HG03097 (cell line): ENCODE results near the gene TSTD1.
"Not testable (repeated sequence)": the region's sequence is repeated elsewhere in the genome, so short reads cannot be mapped to it uniquely, and the experiment has no call there.

Experiments used
- ATAC-seq: cut with Tn5 transposase; IDR thresholded peaks from one replicate; pipeline ENCODE4 v1.9.1; 2021; ENCODE audit not compliant: unreplicated experiment, low FRiP score

The TSTD1 gene

GRCh38 chr1:161039546-161039945, 782 bp upstream of the TSTD1 start:
- ATAC-seq: no peak

DNA sequence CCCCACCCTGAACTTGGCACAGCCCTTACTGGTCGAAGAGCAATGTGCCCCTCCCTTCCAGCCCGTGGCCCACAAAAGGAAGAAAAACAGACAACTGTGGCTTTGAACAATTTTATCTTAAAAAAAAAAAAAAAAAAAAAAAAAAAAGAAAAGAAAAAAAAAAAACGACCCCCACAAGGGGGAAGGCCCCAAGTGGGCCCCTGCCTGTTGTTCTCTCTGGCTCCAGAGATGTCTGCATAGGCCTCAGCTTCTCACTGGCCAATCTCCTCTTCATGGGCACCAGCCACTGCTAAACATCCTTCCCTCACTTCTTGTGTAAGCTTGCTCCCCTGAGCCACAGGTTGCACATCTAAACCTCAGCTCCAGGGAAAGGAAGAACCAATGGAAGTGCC, 386 bp upstream of the TSTD1 start:
- ATAC-seq: no peak

DNA sequence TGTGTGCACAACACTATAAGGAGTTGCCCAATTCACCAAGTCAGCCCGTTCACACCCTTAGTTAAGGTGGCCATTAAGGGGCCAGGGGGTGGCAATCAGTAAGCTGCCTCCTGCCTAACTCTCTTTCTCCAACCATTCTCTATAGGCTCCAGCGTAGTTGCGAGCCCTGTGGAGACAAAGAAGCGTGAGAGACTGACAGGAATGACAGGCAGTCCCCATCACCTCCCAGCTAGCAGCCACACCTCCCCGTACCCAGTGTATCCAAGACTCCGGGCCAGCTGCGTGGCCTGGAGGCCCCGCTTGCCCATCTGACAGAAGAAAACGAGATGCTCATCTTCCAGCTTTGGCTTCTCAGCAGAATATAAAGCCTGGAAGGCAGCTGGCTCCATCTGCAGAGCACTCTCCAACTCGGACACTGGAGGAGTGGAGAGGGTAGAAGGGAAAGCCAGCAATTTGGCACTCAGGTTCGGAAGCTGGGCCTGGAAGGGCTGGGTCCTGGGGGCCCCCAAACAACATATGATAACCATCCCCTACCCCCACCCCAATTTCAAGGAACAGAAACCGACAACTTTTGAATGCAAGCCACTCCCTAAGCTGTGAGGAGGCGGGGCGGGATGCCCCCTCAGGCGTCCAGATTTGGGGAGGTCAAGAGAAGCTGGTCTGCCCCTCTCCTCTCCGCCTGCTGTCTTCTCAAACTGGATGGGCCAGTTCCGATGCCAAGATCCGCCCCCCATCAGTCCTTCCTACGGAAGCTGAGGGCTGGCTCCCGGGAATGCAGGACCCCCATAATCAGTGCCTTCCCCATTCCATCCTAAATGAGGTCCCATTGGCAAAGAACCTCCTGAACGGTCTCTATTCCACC, 872 bp downstream of the TSTD1 start:
- no peak for ATAC-seq

DNA sequence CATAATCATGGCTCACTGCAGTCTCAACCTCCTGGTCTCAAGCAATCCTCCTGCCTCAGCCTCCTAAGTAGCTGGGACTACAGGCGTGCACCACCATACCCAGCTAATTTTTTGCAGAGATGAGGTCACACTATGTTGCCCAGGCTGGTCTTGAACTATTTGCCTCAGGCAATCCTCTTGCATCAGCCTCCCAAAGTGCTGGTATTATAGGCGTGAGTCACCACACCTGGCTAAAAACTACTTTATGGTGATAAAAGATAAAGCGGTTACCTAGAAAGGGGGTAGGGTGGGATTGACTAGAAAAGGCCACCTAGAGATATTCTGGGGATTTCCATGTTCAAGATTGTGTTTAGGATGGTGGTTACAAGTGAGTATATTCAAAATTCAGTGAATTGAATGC, 5.0 kb downstream of the TSTD1 start:
- no peak for ATAC-seq

DNA sequence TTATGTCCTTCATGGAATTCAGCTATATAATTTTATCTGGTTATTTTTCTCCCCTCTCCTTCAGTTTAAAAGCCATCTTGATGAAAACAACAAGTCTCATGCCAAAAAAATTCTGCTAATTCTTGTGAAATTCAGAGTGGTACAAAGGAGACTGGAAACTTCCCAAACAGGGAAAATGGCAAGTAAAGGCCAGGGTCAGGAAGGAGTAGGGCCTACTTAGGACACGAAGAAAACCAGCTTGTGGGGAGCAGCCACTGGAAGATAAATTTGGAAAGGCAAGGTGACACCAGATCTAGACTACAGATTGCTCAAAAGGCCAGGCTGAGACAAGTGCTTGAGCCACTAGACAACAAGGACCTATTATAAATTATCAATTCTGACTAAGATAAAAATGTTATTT, 6.4 kb downstream of the TSTD1 start:
- ATAC-seq: no peak

DNA sequence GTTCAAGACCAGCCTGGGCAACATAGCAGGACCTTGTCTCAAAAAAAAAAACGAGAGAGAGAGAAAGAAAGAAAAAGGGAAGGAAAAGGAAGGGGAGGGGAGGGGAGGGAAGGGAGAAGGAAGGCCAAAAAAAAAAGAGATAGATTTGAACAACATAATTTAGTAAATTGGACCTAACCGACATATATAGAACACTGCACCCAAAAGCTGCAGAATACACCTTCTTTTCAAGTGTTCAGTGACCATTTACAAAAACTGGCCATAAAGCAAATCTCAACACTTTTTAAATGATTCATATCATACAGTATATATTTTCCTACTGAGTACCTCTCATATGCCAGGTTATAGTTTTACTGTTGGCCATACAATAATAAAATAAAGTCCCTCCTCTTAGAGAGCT, 6.9 kb downstream of the TSTD1 start:
- no peak for ATAC-seq

DNA sequence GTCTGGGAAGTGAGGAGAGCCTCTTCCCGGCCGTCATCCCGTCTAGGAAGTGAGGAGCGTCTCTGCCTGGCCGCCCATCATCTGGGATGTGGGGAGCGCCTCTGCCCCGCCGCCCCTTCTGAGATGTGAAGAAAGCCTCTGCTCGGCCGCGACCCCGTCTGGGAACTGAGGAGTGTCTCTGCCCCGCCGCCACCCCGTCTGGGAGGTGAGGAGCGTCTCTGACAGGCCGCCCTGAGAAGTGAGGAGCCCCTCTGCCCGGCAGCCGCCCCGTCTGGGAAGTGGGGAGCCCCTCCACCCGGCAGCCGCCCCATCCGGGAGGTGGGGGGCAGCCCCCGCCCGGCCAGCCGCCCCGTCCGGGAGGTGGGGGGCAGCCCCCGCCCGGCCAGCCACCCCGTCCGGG, 9.3 kb downstream of the TSTD1 start:
- ATAC-seq: not testable (repeated sequence)

GRCh38 chr1:161026954-161027353, 11.8 kb downstream of the TSTD1 start:
- not testable (repeated sequence) for ATAC-seq

DNA sequence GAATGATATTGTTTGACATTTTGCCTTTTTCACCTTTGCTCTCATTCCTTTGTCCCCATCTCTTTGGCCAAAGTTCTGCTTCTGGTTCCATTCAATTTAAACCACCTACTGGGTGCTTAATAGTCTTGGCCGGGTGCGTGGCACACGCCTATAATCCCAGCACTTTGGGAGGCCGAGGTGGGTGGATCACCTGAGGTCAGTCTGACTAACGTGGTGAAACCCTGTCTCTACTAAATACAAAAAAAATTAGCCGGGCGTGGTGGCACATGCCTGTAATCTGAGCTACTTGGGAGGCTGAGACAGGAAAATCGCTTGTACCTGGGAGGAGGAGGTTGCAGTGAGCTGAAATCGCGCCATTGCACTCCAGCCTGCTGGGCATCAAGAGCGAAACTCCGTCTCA, 16.3 kb downstream of the TSTD1 start:
- not testable (repeated sequence) for ATAC-seq

DNA sequence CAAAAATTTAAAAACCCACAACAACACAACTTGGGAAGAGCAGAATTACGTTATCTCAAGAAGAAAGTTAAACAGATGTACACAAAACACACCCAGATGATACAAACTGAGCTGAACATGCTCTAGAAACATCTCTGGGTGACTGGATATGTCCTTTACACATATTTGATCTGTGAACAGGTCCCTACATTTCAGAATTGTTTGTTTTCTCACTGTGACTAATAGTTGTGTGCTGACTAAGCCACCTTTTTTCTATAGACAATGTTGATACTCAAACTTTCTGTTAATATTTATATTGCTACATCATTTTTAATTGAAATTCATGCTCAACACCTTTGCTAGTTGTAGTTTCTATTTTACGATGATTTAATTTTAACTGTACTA, 16.8 kb downstream of the TSTD1 start:
- no peak for ATAC-seq

DNA sequence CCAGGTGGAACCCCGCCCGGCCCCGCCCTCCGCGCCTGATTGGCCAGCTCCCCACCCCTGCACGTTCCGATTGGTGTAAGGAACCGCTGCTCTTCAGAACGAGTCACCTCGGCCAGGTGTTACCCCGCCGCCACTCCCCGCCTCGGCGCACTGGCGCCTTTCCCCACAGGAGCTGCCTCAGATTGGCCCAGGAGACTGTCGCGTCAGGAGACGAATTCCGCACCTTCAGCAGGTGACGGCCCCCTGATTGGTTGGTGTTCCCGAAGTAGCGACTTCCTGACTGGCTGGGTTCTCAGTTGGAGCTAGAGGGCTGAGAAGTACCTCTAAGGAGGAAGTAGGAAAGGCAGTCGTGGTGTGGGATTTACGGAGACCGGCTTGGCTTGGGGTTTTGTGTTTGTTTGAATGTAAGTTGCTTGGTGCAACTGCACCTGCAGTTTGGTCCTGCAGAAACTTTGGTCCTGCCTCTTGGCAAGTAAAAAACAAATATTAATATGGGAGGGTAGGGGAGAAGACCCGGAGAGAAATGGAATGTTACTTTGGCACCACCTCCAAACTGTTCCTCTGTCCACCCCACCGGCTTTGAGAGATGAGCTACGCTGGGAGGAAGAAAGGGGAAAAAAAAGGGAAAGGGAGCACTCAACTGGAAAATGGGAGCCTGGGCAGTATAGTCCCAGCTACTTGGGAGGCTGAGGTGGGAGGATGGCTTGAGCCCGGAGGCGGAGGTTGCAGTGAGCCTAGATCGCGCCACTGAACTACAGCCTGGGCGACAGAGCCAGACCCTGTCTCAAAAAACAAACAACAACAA, 17.4 kb downstream of the TSTD1 start:
- ATAC-seq: peak; percentile 68

GRCh38 chr1:161020509-161021164, 18.1 kb downstream of the TSTD1 start, which contains the start of gene F11R:
F11R (minus strand) TSS chr1:161021152; CDS start chr1:161021073, 79 bp downstream.
- ATAC-seq: peak; percentile 31

DNA sequence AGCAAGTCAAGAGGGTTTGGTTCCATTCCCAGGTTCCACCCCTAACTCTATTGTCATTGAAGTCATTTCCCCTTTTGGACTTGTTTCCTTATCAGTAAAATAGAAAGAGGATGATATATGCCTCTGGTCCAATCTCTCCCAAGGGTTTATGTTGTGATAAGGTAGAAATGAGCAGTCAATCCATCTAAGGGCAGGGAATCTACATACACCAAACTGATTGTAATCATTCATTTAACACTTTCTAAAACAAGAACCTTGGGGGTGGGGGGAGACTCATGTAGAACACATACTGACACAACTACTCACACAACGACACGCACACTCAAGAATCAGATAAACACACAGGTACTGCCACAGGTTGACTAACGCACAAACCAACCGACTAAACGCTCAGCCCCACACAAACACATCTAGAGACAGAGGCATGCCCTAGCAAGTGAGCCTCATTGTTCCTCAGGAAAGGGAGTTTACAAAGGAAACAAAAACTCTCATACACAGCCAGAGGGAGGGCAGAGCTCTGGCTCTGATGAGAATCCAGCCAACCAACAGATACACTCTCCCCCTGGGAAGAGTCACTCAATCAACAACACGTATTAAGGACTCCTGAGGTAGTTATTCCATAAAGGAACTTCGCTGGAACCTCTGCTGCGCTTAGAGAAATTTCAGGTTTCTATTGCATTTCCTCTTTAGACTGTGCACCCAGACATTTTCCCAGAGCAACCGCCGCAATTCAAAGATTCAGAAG, 18.8 kb downstream of the TSTD1 start:
- ATAC-seq: no peak

DNA sequence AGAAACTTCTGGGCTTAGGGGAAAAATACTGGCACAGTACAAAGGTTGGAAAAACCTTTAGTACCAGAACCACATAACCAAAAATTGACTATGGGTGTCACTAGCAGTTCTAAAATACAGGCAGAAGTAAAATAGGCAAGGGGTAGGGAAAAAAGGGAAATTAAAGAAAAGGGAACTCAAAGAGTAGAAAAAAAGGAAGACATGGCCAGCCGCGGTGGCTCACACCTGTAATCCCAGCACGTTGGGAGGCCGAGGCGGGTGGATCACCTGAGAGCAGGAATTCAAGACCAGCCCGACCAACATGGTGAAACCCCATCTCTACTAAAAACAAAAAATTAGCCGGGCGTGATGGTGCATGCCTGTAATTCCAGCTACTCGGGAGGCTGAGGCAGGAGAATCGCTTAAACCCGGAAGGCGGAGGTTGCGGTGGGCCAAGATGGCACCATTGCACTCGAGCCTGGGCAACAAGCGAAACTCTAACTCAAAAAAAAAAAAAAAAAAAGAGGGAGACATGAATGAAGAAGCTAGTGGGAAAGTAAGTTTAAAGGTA, 19.6 kb downstream of the TSTD1 start:
- not testable (repeated sequence) for ATAC-seq

DNA sequence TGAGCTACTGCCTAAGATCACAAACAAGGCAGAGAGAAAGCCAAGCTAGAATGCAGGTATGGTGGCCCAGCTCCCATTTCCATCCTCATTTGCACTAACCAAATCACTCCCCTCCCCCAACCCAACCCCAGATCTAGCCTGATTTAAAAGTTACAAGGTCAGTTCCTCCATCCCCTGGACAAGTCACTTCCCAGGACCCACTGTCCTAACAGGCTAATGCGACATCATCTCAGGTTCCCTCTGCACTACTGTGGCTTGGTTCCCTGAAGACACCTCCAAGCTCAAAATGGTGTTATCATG, 20.2 kb downstream of the TSTD1 start:
- ATAC-seq: no peak

- ATAC-seq: no peak
Observed at GRCh38 chr1:161017756-161018630, 20.8 kb downstream of the TSTD1 start.

DNA sequence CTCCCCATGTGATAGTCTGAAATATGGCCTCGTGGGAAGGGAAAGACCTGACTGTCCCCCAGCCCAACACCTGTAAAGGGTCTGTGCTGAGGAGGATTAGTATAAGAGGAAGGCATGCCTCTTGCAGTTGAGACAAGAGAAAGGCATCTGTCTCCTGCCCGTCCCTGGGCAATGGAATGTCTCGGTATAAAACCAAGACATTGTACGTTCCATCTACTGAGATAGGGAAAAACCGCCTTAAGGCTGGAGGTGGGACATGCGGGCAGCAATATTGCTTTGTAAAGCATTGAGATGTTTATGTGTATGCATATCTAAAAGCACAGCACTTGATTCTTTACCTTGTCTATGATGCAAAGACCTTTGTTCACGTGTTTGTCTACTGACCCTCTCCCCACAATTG, 21.6 kb downstream of the TSTD1 start:
- ATAC-seq: not testable (repeated sequence)

GRCh38 chr1:161016683-161017082, 22.1 kb downstream of the TSTD1 start:
- not testable (repeated sequence) for ATAC-seq

DNA sequence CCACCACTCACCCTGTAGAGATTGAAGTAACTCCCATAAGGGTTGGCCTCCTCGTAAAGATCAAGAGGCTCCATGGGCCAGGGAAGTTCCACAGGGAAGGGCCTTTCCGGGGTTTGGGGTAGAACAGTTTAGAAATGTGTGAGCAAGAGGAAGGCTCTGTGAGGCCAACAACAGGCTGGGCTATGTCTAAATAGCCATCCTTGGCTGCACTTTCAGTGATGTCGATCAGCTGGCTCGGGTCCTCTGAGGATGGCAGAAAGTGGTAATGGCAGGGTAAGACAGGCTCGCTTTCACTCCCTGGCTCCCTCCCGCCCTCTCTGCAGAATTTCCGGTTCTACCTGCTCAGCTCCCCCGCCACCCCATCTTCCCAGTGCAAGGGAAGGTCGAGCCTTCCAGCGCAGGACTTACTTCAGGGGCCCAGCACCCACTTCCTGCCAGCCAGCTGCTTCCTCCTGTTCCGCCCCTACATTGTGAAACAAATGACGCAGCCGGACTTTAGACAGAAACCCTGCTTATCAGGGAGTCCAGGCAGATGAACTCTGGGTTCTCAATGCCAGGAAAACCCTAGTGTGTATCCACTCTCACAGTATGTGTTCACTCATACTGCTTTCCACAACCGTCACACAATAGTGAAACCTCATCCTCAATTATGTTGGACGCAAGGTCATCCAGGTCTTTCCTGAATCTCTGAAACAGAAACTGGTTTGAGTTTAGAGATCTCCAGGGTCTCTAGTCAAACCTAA, 25.1 kb downstream of the TSTD1 start:
- ATAC-seq: peak; percentile 76
